ENCODE measurements around the gene ACSL1.

The ACSL1 gene

GRCh38 chr4:184860018-184860779 is 34.4 kb upstream of the ACSL1 start:
- no peak for DNase-seq (ENCODE audit: low read depth)
- no peak overlapping the region for H3K4me3 ChIP-seq (replicated peaks; ENCODE audit: low read depth, low read length)
- no peak for TF ChIP-seq CTCF (IDR thresholded peaks at IDR 0.05; ENCODE audit: low read length, missing control alignments)

GRCh38 chr4:184857441-184858121 is 31.8 kb upstream of the ACSL1 start:
- TF ChIP-seq CTCF (IDR thresholded peaks at IDR 0.05; ENCODE audit: low read length, missing control alignments) = no peak
- H3K4me3 ChIP-seq (replicated peaks; ENCODE audit: low read depth, low read length) = no peak overlapping the region
- DNase-seq (ENCODE audit: low read depth) = no peak

GRCh38 chr4:184856277-184856609 is 30.5 kb upstream of the ACSL1 start:
- H3K4me3 ChIP-seq (replicated peaks; ENCODE audit: low read depth, low read length) = no peak overlapping the region
- no peak for DNase-seq (ENCODE audit: low read depth)
- no peak for TF ChIP-seq CTCF (IDR thresholded peaks at IDR 0.05; ENCODE audit: low read length, missing control alignments)

- no peak overlapping the region for H3K4me3 ChIP-seq (replicated peaks; ENCODE audit: low read depth, low read length)
- no peak for DNase-seq (ENCODE audit: low read depth)
- TF ChIP-seq CTCF (IDR thresholded peaks at IDR 0.05; ENCODE audit: low read length, missing control alignments) = no peak
These were observed 28.9 kb upstream of the ACSL1 start for GRCh38 chr4:184854673-184855072.

- no peak overlapping the region for H3K4me3 ChIP-seq (replicated peaks; ENCODE audit: low read depth, low read length)
- no peak for DNase-seq (ENCODE audit: low read depth)
These were observed 27.7 kb upstream of the ACSL1 start for GRCh38 chr4:184853436-184853835.

GRCh38 chr4:184851886-184852285 is 26.1 kb upstream of the ACSL1 start:
- no peak for DNase-seq (ENCODE audit: low read depth)
- no peak overlapping the region for H3K4me3 ChIP-seq (replicated peaks; ENCODE audit: low read depth, low read length)
- TF ChIP-seq CTCF (IDR thresholded peaks at IDR 0.05; ENCODE audit: low read length, missing control alignments) = no peak

More at GRCh38 chr4:184853436-184853835, 27.7 kb upstream of the ACSL1 start:
- TF ChIP-seq CTCF (IDR thresholded peaks at IDR 0.05; ENCODE audit: low read length, missing control alignments) = no peak

GRCh38 chr4:184851200-184851541 is 25.4 kb upstream of the ACSL1 start:
- peak; percentile 67 for DNase-seq (ENCODE audit: low read depth)
- no peak overlapping the region for H3K4me3 ChIP-seq (replicated peaks; ENCODE audit: low read depth, low read length)
- TF ChIP-seq CTCF (IDR thresholded peaks at IDR 0.05; ENCODE audit: low read length, missing control alignments) = no peak

Measured in fibroblast of pulmonary artery (primary cell).